K562 (cell line): ENCODE results near the gene CACNA1A. TPM values are rescaled to one million over a fixed set of nuclear protein-coding genes. Genes with fewer than 3 reads are reported as not detected.
A peak's percentile ranks its signal among the peaks of the same experiment; 100 is the strongest.

Experiments used
- ATAC-seq: fragments of 200-7000 bp; cut with Tn5 transposase; 3 replicates; pipeline ENCODE4 v1.9.1; 2020; ENCODE audit warnings: moderate library complexity
- BruUV-seq: library from RNA; stranded (reverse); fragments of 400-500 nt; replicated peaks from 2 replicates; lab custom pipeline; 2021; lab: Mats Ljungman, UMichigan
- CTCF ChIA-PET: fragments of 300-600 bp; formaldehyde crosslinking; extraction: SDS; loops from one replicate; lab custom pipeline; 2021; ENCODE audit warnings: low intra/inter-chr PET ratio; lab: Yijun Ruan, JAX
- POLR2A ChIA-PET: fragments of 300-600, 350-650 bp; sonication (Branson Sonifier 250); formaldehyde crosslinking; extraction: SDS; loops from one replicate; lab custom pipeline; 2021; ENCODE audit warnings: antibody characterized with exemption, inconsistent platforms; lab: Yijun Ruan, JAX
- DNase-seq, 4 experiments: peaks; one replicate each; pipeline versions ENCODE4 v3.0.0 to v3.0.0-alpha.2; 2011 to 2018; ENCODE audit warnings: low spot score in 3 of 4, mixed read lengths in 3 of 4; ENCODE audit errors: extremely low read depth in 1 of 4
- FAIRE-seq: peaks from 2 replicates; lab custom pipeline; 2011; peaks lifted over from hg19 to GRCh38; lab: Jason Lieb, UNC
- H2AFZ ChIP-seq: 2 replicates; pipeline ENCODE4 v1.6.0; 2011; ENCODE audit warnings: low read depth, low read length, control low read depth, inconsistent platforms
- H3K27ac ChIP-seq: fragments of 200-600 bp; 3 replicates; pipeline ENCODE4 v1.8.0; 2011; ENCODE audit warnings: low read depth, mild to moderate bottlenecking, control low read depth, inconsistent platforms, low read length, moderate library complexity, mixed read lengths; ENCODE audit errors: extremely low read depth
- H3K27me3 ChIP-seq, 2 experiments: fragments of 300-600 bp in 1 of 2; 2 replicates in 1 of 2; 3 replicates in 1 of 2; pipeline versions ENCODE4 v1.6.0 to v1.8.0; 2011; ENCODE audit warnings: inconsistent platforms in 2 of 2, low read length in 2 of 2, mild to moderate bottlenecking in 1 of 2, mixed read lengths in 1 of 2, moderate library complexity in 1 of 2; ENCODE audit not compliant: control insufficient read depth in 2 of 2, insufficient read depth in 2 of 2
- H3K36me3 ChIP-seq: fragments of 300-600 bp; 3 replicates; pipeline ENCODE4 v1.8.0; 2011; ENCODE audit warnings: mild to moderate bottlenecking, low read length, inconsistent platforms; ENCODE audit not compliant: control insufficient read depth, insufficient read depth
- H3K4me1 ChIP-seq, 2 experiments: fragments of 200-600 bp in 1 of 2; replicated peaks in 1 of 2; 2 replicates in 1 of 2; 3 replicates in 1 of 2; pipeline versions ENCODE4 v1.5.1 to v1.8.0; 2011; ENCODE audit warnings: inconsistent platforms in 2 of 2, low read length in 2 of 2, mild to moderate bottlenecking in 1 of 2, mixed read lengths in 1 of 2, moderate library complexity in 1 of 2; ENCODE audit not compliant: control insufficient read depth in 2 of 2, insufficient read depth in 2 of 2
- H3K4me2 ChIP-seq: 2 replicates; pipeline ENCODE4 v1.6.1; 2011; ENCODE audit warnings: low read length, control low read depth, inconsistent platforms, mixed read lengths; ENCODE audit not compliant: insufficient read depth
- H3K4me3 ChIP-seq: fragments of 200-600 bp; sonication (generic), shearing (Covaris generic); 2 replicates; pipeline ENCODE4 v1.5.1; 2016; ENCODE audit warnings: control low read depth, inconsistent platforms
- H3K79me2 ChIP-seq: fragments of 200-600 bp; 3 replicates; pipeline ENCODE4 v1.8.0; 2011; ENCODE audit warnings: low read length, inconsistent platforms; ENCODE audit not compliant: control insufficient read depth, insufficient read depth
- H3K9ac ChIP-seq, 2 experiments: 2 replicates each; pipeline versions ENCODE4 v1.6.0 to v1.6.1; 2011; ENCODE audit warnings: low read depth in 2 of 2, low read length in 2 of 2, control low read depth in 1 of 2, inconsistent platforms in 1 of 2, mild to moderate bottlenecking in 1 of 2, mixed read lengths in 1 of 2; ENCODE audit not compliant: insufficient read depth in 1 of 2
- H3K9me1 ChIP-seq: one replicate; pipeline ENCODE4 v1.6.0; 2011; ENCODE audit warnings: inconsistent platforms, mild to moderate bottlenecking, low read length, moderate library complexity; ENCODE audit not compliant: control insufficient read depth, insufficient read depth
- H3K9me3 ChIP-seq: replicated peaks from 2 replicates; pipeline ENCODE4 v1.5.1; 2011; ENCODE audit warnings: low read depth, low read length, inconsistent platforms; ENCODE audit not compliant: control insufficient read depth, insufficient read depth
- H4K20me1 ChIP-seq: replicated peaks from 2 replicates; pipeline ENCODE4 v1.6.1; 2011; ENCODE audit warnings: low read length, inconsistent platforms, mixed read lengths; ENCODE audit not compliant: control insufficient read depth, insufficient read depth
- CEBPG ChIP-seq, 3 experiments: fragments of 200-800 bp in 1 of 3; sonication (Bioruptor generic) in 1 of 3; sonication (generic) in 1 of 3; formaldehyde crosslinking in 1 of 3; IDR thresholded peaks in 2 of 3; conservative IDR thresholded peaks in 1 of 3; 2 replicates each; pipeline versions ENCODE4 v1.6.1 to v1.8.0; 2016 to 2022; ENCODE audit warnings: missing compliant biosample characterization in 2 of 3, missing genetic modification characterization in 2 of 3, mild to moderate bottlenecking in 1 of 3, missing genetic modification reagents in 1 of 3
- DEAF1 ChIP-seq: fragments of 450-650 bp; formaldehyde crosslinking; IDR thresholded peaks from 2 replicates; pipeline ENCODE4 v1.4.0; 2020; ENCODE audit warnings: mild to moderate bottlenecking, moderate library complexity
- EP400 ChIP-seq: fragments of 450-650 bp; IDR thresholded peaks from 2 replicates; pipeline ENCODE4 v1.6.1; 2017; ENCODE audit warnings: antibody characterized with exemption, mild to moderate bottlenecking, moderate library complexity
- HNRNPK ChIP-seq: fragments of 200-400 bp; formaldehyde crosslinking; IDR thresholded peaks from one replicate; pipeline ENCODE4 v1.6.1; 2018; ENCODE audit warnings: mild to moderate bottlenecking, low read depth, low read length; ENCODE audit not compliant: poor library complexity, severe bottlenecking
- NCOA1 ChIP-seq: fragments of 450-650 bp; IDR thresholded peaks from 2 replicates; pipeline ENCODE4 v1.6.1; 2016; ENCODE audit warnings: low read depth
- POLR2B ChIP-seq: fragments of 450-650 bp; IDR thresholded peaks from 2 replicates; pipeline ENCODE4 v1.6.1; 2018; ENCODE audit warnings: low read depth; ENCODE audit not compliant: partially characterized antibody
- TAF7 ChIP-seq: fragments of 450-650 bp; IDR thresholded peaks from 2 replicates; pipeline ENCODE4 v1.6.1; 2016; ENCODE audit warnings: missing genetic modification characterization, missing compliant biosample characterization
- ZNF707 ChIP-seq: fragments of 250-450 bp; sonication (Bioruptor Pico); conservative IDR thresholded peaks from 2 replicates; pipeline ENCODE4 v1.8.0; 2022; ENCODE audit warnings: inconsistent platforms, mild to moderate bottlenecking, moderate library complexity
- ZSCAN32 ChIP-seq: fragments of 450-650 bp; formaldehyde crosslinking; IDR thresholded peaks from 2 replicates; pipeline ENCODE4 v1.4.0; 2020; ENCODE audit warnings: mild to moderate bottlenecking, moderate library complexity
- WGBS: fragments of 100-300 bp; shearing (Covaris generic); methylation state at CpG from one replicate; pipeline ENCODE4 v1.1.6; 2016; ENCODE audit warnings: low coverage, mixed read lengths; ENCODE audit not compliant: insufficient coverage; ENCODE audit errors: missing lambda C conversion rate; 5-methylcytosine and 5-hydroxymethylcytosine counted together
- in situ Hi-C: fragments of 300-500 bp; cut with MboI; formaldehyde crosslinking; loops from 4 replicates; pipeline ENCODE4 v1.15.0; 2018; ENCODE audit warnings: inconsistent platforms, mixed read lengths
- intact Hi-C: fragments of 100-400 bp; cut with micrococcal nuclease; formaldehyde crosslinking; loops from 2 replicates; pipeline ENCODE4 v1.14.2; 2022
- polyA plus RNA-seq, 8 experiments: library from polyadenylated mRNA; depleted of rRNA in 4 of 8; stranded (reverse) in 5 of 8; unstranded in 3 of 8; fragments of >200 nt; fragmentation: Nextera tagmentation in 2 of 8; fragmentation: Illumina TruSeq in 1 of 8; extraction: Ambion mirVana in 2 of 8; extraction: Trizol in 1 of 8; gene quantifications; 2 replicates each; pipeline versions ENCODE4 v1.2.1 to v1.2.3, GENCODE V29; 2011 to 2014; ENCODE audit warnings: inconsistent platforms in 1 of 8, missing spikeins in 1 of 8
- total RNA-seq, 7 experiments: library from RNA; depleted of rRNA in 6 of 7; stranded (reverse); fragments of >200 nt in 6 of 7; fragmentation: Illumina TruSeq in 2 of 7; extraction: Trizol in 2 of 7; gene quantifications; 2 replicates each; pipeline versions ENCODE4 v1.2.1 to v1.2.3, GENCODE V29; 2011 to 2021; ENCODE audit warnings: low replicate concordance in 1 of 7
- TF ChIP-seq, protein P1 (sequence below): fragments of 450-650 bp; formaldehyde crosslinking; IDR thresholded peaks from 2 replicates; pipeline ENCODE4 v1.4.0; 2020; ENCODE audit warnings: mild to moderate bottlenecking, moderate library complexity
- TF ChIP-seq, protein P2 (sequence below): fragments of 450-650 bp; IDR thresholded peaks from 2 replicates; pipeline ENCODE4 v1.6.1; 2016; ENCODE audit warnings: mild to moderate bottlenecking
- TF ChIP-seq, protein P3 (sequence below): fragments of 250-450 bp; sonication (Bioruptor Pico); IDR thresholded peaks from 2 replicates; pipeline ENCODE4 v1.4.0; 2020; ENCODE audit warnings: mild to moderate bottlenecking
- TF ChIP-seq, protein P4 (sequence below): fragments of 450-650 bp; formaldehyde crosslinking; IDR thresholded peaks from 2 replicates; pipeline ENCODE4 v1.4.0; 2022; ENCODE audit warnings: mild to moderate bottlenecking, moderate library complexity

Gene CACNA1A
- total and polyA plus RNA-seq, 9 of the 15 experiments (the other 6 are each of a cell fraction or from before 2014, with no cell fraction given) = 0.03 to 0.20 (median 0.09) TPM; not detected in 1

DNA sequence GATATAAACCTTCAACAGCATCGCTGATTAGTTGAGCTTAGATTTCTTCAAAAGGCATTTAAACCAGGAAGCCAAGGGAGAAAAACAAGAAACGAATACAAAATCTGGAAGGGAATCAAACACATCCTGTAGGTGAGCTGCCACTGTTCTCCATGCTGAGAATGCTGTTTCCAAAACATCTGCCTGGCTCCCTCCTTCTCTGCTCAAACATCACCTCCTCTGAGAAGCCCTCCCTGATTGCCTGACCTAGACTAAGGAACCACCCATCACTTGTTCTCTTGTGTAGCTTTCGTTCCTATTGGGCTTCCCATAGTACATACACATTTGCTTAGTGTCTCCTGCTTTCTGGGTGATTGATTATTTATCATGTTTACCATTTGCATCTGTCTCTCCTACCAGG, 152.7 kb downstream of the CACNA1A start (continued):
- TF ChIP-seq HNRNPK = no peak
- TF ChIP-seq DEAF1 (CRISPR knock-in tag) = no peak
- no peak for TF ChIP-seq POLR2B
- TF ChIP-seq, protein P1, sequence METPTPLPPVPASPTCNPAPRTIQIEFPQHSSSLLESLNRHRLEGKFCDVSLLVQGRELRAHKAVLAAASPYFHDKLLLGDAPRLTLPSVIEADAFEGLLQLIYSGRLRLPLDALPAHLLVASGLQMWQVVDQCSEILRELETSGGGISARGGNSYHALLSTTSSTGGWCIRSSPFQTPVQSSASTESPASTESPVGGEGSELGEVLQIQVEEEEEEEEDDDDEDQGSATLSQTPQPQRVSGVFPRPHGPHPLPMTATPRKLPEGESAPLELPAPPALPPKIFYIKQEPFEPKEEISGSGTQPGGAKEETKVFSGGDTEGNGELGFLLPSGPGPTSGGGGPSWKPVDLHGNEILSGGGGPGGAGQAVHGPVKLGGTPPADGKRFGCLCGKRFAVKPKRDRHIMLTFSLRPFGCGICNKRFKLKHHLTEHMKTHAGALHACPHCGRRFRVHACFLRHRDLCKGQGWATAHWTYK = no peak

GRCh38 chr19:13350759-13351158, 155.5 kb downstream of the CACNA1A start:
- Histone ChIP-seq H3K4me1 (no peaks in the 10 kb centered on the region), H3K9ac (no peak overlapping the region), H3K27me3 (peaks cover 11 to 17% of the 10 kb centered on the region in 2 experiments; a peak in 3 of 5 replicates), H3K9me1 (no peaks in the 10 kb centered on the region), H3K9me3 (no peaks in the 10 kb centered on the region), H3K36me3 (no peaks in the 10 kb centered on the region), H3K4me2 (no peak overlapping the region), H4K20me1 (no peaks in the 10 kb centered on the region), H2AFZ (no peak overlapping the region), H3K79me2 (no peaks in the 10 kb centered on the region), H3K27ac (no peak overlapping the region), H3K4me3 (no peak overlapping the region)
- ChIA-PET POLR2A (interaction anchor here (0.6 to 1.0 kb wide), 3 partner anchors 8 to 54 kb away, joined by 3 read pairs; no protein-coding TSS in a partner anchor), CTCF (no interaction called here)
- DNase-seq = no peak
- in situ Hi-C loops = no loop called here
- WGBS = 2% methylated on average over 6 of the region's 6 CpGs
- BruUV-seq = no TSS peak
- no peak for FAIRE-seq
- intact Hi-C loops = no loop called here
- no peak for ATAC-seq
- TF ChIP-seq, protein P2, sequence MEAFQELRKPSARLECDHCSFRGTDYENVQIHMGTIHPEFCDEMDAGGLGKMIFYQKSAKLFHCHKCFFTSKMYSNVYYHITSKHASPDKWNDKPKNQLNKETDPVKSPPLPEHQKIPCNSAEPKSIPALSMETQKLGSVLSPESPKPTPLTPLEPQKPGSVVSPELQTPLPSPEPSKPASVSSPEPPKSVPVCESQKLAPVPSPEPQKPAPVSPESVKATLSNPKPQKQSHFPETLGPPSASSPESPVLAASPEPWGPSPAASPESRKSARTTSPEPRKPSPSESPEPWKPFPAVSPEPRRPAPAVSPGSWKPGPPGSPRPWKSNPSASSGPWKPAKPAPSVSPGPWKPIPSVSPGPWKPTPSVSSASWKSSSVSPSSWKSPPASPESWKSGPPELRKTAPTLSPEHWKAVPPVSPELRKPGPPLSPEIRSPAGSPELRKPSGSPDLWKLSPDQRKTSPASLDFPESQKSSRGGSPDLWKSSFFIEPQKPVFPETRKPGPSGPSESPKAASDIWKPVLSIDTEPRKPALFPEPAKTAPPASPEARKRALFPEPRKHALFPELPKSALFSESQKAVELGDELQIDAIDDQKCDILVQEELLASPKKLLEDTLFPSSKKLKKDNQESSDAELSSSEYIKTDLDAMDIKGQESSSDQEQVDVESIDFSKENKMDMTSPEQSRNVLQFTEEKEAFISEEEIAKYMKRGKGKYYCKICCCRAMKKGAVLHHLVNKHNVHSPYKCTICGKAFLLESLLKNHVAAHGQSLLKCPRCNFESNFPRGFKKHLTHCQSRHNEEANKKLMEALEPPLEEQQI = no peak
- TF ChIP-seq CEBPG (CRISPR knock-in tag; IDR thresholded peaks at IDR 0.05) = 0 out of 2 replicates have a peak, but pooled peaks have one; percentile 32
- peak; percentile 54 to 85 for TF ChIP-seq CEBPG (tag; conservative IDR thresholded peaks at IDR 0.05 in 1 of 2, IDR thresholded peaks at IDR 0.05 in 1 of 2)
- TF ChIP-seq, protein P3, sequence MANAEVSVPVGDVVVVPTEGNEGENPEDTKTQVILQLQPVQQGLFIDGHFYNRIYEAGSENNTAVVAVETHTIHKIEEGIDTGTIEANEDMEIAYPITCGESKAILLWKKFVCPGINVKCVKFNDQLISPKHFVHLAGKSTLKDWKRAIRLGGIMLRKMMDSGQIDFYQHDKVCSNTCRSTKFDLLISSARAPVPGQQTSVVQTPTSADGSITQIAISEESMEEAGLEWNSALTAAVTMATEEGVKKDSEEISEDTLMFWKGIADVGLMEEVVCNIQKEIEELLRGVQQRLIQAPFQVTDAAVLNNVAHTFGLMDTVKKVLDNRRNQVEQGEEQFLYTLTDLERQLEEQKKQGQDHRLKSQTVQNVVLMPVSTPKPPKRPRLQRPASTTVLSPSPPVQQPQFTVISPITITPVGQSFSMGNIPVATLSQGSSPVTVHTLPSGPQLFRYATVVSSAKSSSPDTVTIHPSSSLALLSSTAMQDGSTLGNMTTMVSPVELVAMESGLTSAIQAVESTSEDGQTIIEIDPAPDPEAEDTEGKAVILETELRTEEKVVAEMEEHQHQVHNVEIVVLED (CRISPR knock-in tag) = no peak
- no peak for TF ChIP-seq EP400
- TF ChIP-seq ZSCAN32 (CRISPR knock-in tag) = no peak
- TF ChIP-seq ZNF707 (CRISPR knock-in tag) = no peak
- no peak for TF ChIP-seq NCOA1
- TF ChIP-seq TAF7 (tag) = no peak
- TF ChIP-seq, protein P4, sequence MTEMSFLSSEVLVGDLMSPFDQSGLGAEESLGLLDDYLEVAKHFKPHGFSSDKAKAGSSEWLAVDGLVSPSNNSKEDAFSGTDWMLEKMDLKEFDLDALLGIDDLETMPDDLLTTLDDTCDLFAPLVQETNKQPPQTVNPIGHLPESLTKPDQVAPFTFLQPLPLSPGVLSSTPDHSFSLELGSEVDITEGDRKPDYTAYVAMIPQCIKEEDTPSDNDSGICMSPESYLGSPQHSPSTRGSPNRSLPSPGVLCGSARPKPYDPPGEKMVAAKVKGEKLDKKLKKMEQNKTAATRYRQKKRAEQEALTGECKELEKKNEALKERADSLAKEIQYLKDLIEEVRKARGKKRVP (CRISPR knock-in tag) = 0 out of 2 replicates have a peak, but pooled peaks have one; percentile 34
